Measurements from ENCODE around the gene PXMP2.

PXMP2 gene

DNA sequence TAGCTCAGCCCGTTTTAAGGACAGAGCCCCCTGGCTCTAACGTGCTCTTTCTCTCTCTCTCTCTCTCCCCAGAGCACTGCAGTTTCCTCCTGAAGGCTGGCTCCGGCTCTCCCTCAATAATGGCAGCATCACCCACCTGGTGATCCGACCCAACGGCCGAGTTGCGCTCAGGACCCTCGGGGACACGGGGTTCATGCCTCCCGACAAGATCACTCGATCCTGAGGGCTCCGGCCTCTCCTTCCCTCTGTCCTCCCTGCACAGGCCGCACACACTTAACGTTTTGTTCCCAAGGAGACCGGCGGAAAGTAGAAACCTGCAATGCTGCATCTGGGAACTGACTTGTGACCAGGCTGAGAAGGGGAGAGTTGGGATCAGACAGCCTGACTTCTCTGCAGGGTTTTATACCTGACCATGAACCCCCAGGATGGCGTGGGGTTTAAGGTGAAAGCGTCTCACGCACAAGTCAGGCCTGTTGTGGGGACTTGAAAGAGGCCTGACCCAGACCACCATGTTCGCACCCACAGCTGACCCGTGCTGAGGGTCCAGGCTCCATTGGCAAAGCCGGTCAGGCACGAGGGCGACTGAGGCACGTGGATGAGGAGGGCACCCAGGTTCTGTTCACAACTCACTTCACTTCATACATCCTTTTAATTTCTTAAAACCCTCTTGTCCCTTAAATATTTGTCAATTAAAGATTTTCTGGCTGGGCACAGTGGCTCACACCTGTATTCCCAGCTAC, 33.4 kb downstream of the PXMP2 start:
- Histone ChIP-seq H3K4me3 (ENCODE audit: low read length, poor library complexity, severe bottlenecking) (no peak overlapping the region), H3K27me3 (ENCODE audit: insufficient read depth, low read length, poor library complexity, severe bottlenecking) (no peaks in the 10 kb centered on the region), H3K4me2 (ENCODE audit: low read depth, low read length, poor library complexity, severe bottlenecking) (no peak overlapping the region), H3K4me1 (ENCODE audit: insufficient read depth, low read length, poor library complexity, severe bottlenecking) (no peaks in the 10 kb centered on the region), H4K20me1 (ENCODE audit: insufficient read depth, low read length, poor library complexity, severe bottlenecking) (peaks cover 3% of the 10 kb centered on the region), H3F3A (ENCODE audit: low read depth) (no peaks in the 10 kb centered on the region), H3K9ac (ENCODE audit: low read depth, low read length, poor library complexity, severe bottlenecking) (no peak overlapping the region), H3K36me3 (ENCODE audit: insufficient read depth, low read length) (peaks cover 69% of the 10 kb centered on the region; the same call in 1 of the 2 replicates), H3K79me2 (ENCODE audit: insufficient read depth, low read length) (no peaks in the 10 kb centered on the region), H2AFZ (ENCODE audit: low read length) (no peak overlapping the region), H3K9me3 (ENCODE audit: insufficient read depth, low read depth, low read length) (no peaks in the 10 kb centered on the region), H3K9me2 (replicated peaks; ENCODE audit: low read depth, low read length) (no peaks in the 10 kb centered on the region)
- no peak for TF ChIP-seq EZH2phosphoT487 (IDR thresholded peaks at IDR 0.05; ENCODE audit: borderline replicate concordance)
- TF ChIP-seq, protein P1, sequence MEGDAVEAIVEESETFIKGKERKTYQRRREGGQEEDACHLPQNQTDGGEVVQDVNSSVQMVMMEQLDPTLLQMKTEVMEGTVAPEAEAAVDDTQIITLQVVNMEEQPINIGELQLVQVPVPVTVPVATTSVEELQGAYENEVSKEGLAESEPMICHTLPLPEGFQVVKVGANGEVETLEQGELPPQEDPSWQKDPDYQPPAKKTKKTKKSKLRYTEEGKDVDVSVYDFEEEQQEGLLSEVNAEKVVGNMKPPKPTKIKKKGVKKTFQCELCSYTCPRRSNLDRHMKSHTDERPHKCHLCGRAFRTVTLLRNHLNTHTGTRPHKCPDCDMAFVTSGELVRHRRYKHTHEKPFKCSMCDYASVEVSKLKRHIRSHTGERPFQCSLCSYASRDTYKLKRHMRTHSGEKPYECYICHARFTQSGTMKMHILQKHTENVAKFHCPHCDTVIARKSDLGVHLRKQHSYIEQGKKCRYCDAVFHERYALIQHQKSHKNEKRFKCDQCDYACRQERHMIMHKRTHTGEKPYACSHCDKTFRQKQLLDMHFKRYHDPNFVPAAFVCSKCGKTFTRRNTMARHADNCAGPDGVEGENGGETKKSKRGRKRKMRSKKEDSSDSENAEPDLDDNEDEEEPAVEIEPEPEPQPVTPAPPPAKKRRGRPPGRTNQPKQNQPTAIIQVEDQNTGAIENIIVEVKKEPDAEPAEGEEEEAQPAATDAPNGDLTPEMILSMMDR (conservative IDR thresholded peaks at IDR 0.05; ENCODE audit: low read length), result no peak

DNA sequence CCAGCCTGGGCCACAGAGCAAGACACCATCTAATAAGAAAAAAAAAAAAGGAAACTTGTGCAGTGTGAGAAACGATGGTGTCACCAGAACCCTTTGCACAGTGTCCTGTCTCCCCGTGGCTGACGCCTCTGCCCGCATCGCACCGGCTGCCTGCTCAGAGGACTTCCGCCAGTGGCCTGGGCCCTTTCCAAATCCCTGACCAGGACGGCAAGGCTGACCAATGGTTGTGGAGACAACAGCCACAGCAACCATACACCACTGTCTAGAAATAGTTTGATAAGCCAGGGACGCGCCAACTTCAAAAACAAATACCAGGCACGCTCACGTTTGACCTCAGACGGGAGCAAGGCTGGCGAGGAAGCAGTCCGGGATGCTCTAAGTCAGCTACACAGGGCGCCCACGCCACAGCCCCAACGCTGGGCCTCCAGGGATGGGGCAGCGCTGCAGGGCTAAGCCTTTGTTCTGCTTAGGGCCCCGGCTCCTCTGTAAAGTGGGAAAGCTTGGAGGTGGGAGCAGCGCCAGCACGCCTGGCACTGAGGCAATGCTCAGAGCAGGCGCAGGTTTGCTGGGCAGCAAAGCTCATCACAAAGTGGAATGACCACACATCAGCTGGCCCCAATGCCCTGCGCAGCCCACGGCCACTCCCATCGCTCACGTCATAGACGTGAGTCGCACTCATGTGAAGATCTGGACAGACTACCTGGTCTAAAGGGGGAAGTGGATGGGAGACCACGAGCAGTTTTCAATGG, 35.8 kb downstream of the PXMP2 start:
- Histone ChIP-seq H3K9ac (ENCODE audit: low read depth, low read length, poor library complexity, severe bottlenecking) (no peak overlapping the region), H3F3A (ENCODE audit: low read depth) (no peaks in the 10 kb centered on the region), H3K9me2 (replicated peaks; ENCODE audit: low read depth, low read length) (no peaks in the 10 kb centered on the region), H3K4me1 (ENCODE audit: insufficient read depth, low read length, poor library complexity, severe bottlenecking) (no peaks in the 10 kb centered on the region), H3K9me3 (ENCODE audit: insufficient read depth, low read depth, low read length) (no peaks in the 10 kb centered on the region), H3K79me2 (ENCODE audit: insufficient read depth, low read length) (no peaks in the 10 kb centered on the region), H4K20me1 (ENCODE audit: insufficient read depth, low read length, poor library complexity, severe bottlenecking) (no peaks in the 10 kb centered on the region), H3K4me3 (ENCODE audit: low read length, poor library complexity, severe bottlenecking) (no peak overlapping the region), H3K27me3 (ENCODE audit: insufficient read depth, low read length, poor library complexity, severe bottlenecking) (no peaks in the 10 kb centered on the region), H3K4me2 (ENCODE audit: low read depth, low read length, poor library complexity, severe bottlenecking) (no peak overlapping the region), H2AFZ (ENCODE audit: low read length) (no peak overlapping the region), H3K36me3 (ENCODE audit: insufficient read depth, low read length) (peaks cover 81% of the 10 kb centered on the region; the same call in 1 of the 2 replicates)
- TF ChIP-seq, protein P1 (conservative IDR thresholded peaks at IDR 0.05; ENCODE audit: low read length), result no peak
- no peak for TF ChIP-seq EZH2phosphoT487 (IDR thresholded peaks at IDR 0.05; ENCODE audit: borderline replicate concordance)

DNA sequence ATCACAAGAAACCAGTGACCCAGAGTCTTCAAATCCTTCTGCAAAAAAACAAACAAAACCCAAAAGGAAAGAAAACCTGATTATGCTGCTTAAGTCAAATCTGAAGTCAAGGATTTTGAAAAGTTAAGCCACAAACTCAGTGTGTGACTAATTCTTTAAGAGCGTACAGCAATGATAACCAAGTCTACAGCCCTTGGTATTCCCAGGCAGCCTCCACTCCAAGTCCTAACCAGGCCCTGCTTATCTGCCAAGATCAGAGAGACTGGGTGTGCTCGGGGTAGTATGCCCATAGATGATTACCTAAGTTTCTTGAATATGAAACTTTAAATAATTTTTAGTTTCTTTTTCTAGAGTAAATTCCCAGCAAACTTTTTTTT, 36.4 kb downstream of the PXMP2 start:
- Histone ChIP-seq H3K4me2 (ENCODE audit: low read depth, low read length, poor library complexity, severe bottlenecking) (no peak overlapping the region), H3K4me3 (ENCODE audit: low read length, poor library complexity, severe bottlenecking) (no peak overlapping the region), H3K9me3 (ENCODE audit: insufficient read depth, low read depth, low read length) (no peaks in the 10 kb centered on the region), H3F3A (ENCODE audit: low read depth) (no peaks in the 10 kb centered on the region), H3K4me1 (ENCODE audit: insufficient read depth, low read length, poor library complexity, severe bottlenecking) (no peaks in the 10 kb centered on the region), H3K36me3 (ENCODE audit: insufficient read depth, low read length) (peaks cover 78% of the 10 kb centered on the region; the same call in 1 of the 2 replicates), H3K9me2 (replicated peaks; ENCODE audit: low read depth, low read length) (no peaks in the 10 kb centered on the region), H3K27me3 (ENCODE audit: insufficient read depth, low read length, poor library complexity, severe bottlenecking) (no peaks in the 10 kb centered on the region), H3K79me2 (ENCODE audit: insufficient read depth, low read length) (no peaks in the 10 kb centered on the region), H3K9ac (ENCODE audit: low read depth, low read length, poor library complexity, severe bottlenecking) (no peak overlapping the region), H2AFZ (ENCODE audit: low read length) (no peak overlapping the region), H4K20me1 (ENCODE audit: insufficient read depth, low read length, poor library complexity, severe bottlenecking) (no peaks in the 10 kb centered on the region)
- TF ChIP-seq, protein P1 (conservative IDR thresholded peaks at IDR 0.05; ENCODE audit: low read length), result no peak
- no peak for TF ChIP-seq EZH2phosphoT487 (IDR thresholded peaks at IDR 0.05; ENCODE audit: borderline replicate concordance)
